ENCODE data around the gene HIGD1A.
"Not testable (repeated sequence)": the region's sequence is repeated elsewhere in the genome, so short reads cannot be mapped to it uniquely, and the experiment has no call there.

The HIGD1A gene

DNA sequence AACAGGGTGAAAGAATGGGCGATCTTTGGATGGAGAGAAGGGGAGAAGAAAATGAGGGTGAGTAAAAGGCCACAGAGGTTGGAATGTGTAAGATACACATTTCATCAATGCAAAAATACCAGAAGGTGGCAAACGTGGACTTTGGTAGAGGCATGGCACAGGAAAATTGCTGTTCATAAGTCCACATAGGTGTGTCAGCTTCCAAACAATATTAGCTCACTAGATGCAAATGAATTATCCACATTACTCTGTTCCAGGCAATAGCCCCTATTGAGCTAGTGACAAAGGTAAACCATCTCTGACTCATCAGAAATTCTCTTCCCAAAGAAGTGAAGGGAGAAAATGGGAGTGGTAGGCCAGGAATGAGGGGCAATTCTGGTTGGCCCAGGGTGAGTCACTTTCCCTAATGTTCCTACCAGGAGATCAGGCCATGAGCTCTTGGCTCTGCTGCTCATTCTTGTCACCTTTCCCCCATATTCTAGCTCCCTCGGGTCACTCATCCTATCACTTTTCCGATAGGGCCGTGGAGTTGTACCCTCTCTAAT, 24.9 kb upstream of the HIGD1A start:
- DNase-seq (ENCODE audit: low read depth): no peak

DNA sequence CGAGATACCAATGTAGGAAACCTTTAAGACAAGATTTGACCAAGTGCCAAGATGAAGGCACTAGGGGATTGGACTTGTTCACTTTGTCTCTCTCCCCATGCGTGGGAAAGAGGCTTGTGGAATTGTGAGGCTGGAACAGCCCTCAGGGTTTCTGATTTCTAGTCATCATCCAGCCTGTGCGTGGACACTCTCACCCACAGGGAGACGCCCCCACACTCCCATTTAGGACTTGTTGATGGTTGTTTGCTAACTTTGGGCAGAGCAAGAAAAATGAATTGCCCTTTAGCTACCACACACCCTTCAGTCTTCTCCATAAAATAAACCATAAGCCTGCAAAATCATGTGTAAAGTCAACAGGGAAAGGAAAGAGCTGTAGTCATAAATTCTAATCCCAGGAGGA, 23.4 kb upstream of the HIGD1A start:
- no peak for DNase-seq (ENCODE audit: low read depth)

DNA sequence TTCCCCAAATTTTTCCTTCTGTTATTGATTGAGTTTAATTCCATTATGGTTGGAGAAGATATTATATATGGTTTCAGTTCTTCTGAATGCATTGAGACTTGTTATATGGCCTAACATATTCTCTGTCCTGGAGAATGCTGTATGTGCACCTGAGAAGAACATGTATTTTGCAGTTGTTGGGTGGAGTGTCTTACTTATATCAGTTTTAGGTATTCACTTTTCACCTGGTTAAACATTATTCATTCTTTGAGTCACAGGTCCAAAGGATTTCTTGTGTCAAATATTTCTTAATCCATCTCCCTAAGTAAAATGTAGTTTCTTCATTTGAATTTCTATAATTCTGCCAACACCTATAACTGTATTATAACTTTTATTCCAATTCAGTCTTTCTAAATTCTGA, 22.7 kb upstream of the HIGD1A start:
- DNase-seq (ENCODE audit: low read depth): no peak

DNA sequence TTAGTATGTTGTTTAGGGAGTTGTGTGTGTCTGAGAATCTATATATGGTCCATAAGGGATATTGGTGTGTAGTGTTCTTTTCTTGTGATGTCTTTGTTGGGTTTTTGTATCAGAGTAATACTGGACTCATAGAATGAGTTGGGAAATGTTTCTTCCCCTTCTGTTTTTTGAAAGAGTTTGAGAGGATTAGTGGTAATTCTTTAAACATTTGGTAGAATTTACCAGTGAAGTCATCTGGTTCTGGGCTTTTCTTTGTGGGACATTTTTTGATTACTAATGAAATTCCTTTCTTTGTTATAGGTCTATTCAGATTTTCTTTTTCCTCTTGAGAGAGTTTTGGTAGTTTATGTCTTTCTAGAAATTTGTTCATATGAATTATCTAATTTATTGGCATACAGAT, 21.9 kb upstream of the HIGD1A start:
- DNase-seq (ENCODE audit: low read depth): no peak

DNA sequence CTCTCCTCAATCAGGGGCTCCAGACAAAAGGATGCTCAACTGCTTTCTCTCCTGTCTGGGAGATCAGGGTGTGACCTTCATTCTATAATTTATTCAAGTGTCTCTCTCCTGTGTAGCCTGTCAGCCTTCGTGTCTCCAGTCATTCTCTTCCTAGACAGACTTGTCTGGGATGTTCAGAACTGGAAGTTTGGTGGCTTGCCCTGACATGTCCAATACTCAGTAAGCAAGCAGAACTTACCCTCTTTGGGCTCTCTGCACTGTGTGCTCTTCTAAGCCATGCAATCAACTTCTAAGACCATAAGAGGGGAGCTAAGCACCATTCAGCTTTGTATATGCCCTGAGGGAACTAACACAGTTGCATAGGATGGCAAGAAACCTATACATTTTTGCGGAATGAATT, 19.1 kb upstream of the HIGD1A start:
- DNase-seq (ENCODE audit: low read depth): no peak

DNA sequence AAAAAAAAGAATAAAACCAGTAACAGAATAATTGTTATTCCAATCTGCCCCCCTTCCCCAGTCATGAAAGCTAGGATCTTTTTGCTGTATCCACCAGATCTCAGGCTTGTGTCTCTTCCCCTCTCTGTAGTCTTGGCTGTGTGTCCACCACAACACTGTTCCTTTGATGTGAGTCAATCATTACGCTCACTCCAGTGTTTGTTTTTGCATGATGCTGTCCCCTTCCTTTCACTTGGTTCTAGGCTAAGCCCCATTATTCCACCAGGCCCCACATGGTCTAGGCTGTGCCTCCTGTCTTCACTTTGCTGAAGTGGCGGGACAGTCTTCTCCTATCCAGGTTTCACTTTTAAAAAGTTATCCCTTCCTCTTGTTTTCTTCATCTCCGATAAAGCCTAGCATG, 18.5 kb upstream of the HIGD1A start:
- no peak for DNase-seq (ENCODE audit: low read depth)

DNA sequence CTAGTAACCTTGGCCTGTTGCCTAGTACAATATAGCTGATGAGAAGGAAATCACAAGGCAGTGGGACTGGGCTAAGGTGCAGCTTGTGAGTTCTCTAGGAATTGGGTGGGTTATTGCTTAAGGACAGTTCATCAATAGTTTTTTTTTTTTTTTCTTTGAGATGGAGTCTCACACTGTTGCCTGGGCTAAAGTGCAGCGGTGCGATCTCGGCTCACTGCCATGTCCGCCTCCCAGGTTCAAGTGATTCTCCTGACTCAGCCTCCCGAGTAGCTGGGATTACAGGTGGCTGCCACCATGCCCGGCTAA, 16.4 kb upstream of the HIGD1A start:
- no peak for DNase-seq (ENCODE audit: low read depth)

DNA sequence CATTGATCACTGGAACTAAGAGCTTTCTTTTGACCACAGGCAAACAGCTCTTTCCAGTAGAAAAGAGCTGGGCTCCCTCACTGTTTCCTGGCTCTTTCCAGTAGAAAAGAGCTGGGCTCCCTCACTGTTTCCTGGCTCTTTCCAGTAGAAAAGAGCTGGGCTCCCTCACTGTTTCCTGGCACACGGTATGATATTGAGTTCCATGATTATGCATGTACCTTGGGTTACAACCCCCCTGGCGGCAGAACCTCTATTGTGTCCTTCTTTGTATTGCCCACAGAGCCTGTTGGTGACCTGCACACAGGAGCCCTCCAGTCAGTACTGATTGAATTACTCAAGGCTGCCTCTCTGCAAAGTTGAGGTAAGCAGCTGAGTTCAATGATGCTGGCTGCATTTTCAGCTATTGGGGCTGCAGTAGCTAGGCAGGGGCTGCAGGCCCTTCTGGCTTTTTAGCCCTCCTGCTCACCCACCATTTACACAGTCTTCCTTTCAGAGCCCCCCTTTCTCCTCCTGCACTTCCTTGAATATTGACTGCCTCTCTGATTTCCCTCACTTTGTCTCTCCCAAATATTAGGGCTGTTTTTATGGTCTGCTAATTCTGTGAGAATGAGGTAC, 15.2 kb upstream of the HIGD1A start:
- DNase-seq (ENCODE audit: low read depth): no peak

DNA sequence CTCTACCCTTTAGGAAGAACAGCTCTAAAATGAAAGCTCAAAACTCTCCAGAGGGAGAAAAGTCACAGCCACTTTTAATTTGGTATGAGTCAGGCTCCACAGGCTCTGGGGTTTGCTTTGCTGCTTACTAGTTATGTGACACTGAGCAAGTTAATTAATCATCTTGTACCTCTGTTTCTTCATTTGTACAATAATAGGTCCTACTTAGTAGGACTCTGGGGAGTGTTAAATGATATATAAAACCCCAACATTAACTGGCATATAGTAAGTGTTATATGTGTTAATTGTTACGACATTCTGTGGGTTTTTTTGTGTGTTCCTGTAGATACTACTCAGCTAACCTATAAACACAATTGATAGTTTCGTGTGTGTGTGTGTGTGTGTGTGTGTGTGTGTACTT, 11.5 kb upstream of the HIGD1A start:
- no peak for DNase-seq (ENCODE audit: low read depth)

DNA sequence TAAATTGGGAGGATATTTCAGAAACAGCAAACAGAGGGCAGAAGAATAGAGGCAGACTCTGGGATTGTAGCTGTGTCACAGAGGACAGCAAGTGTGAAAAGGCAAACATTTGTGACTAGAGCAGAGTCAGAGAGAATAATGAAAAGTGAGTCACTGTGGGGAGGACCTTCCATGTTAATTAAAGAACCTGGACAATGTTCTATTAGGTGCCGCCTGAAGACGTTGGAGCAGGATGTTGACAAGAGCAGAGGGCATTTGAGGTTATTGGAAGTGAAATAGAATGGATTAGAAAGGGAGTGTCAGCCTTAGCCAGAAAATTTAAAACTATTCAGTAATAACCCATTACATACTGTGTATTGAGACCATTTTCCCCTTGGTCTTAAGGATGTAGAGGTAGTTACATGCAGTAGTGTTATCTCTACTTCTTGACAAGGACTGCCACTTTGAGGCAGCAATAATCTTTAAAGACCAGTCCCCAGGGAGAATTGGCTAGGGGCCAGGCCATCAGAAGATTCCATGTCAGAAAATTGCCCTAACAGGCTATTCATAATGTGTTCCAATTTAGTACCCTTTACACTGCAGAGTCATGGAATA, 10.7 kb upstream of the HIGD1A start:
- DNase-seq (ENCODE audit: low read depth): no peak

DNA sequence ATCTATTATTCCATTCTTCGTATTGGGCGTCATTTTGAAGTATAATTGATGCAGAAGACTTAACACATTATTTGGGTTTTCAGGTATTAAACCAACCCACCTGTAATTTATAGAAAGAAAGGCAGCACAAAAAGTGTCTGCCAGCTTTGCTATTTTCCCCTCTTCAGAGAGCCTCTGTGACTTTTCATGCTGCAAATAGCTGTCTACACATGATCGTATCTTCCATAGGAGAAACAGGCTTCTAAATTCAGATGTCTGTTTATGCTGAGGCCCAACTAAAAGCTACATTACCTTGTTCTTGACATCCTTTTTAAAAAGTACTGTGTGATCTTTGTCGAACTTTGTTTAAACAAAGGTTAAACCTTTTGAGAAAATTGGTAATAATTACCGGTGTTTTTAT, 10.0 kb upstream of the HIGD1A start:
- DNase-seq (ENCODE audit: low read depth): no peak

DNA sequence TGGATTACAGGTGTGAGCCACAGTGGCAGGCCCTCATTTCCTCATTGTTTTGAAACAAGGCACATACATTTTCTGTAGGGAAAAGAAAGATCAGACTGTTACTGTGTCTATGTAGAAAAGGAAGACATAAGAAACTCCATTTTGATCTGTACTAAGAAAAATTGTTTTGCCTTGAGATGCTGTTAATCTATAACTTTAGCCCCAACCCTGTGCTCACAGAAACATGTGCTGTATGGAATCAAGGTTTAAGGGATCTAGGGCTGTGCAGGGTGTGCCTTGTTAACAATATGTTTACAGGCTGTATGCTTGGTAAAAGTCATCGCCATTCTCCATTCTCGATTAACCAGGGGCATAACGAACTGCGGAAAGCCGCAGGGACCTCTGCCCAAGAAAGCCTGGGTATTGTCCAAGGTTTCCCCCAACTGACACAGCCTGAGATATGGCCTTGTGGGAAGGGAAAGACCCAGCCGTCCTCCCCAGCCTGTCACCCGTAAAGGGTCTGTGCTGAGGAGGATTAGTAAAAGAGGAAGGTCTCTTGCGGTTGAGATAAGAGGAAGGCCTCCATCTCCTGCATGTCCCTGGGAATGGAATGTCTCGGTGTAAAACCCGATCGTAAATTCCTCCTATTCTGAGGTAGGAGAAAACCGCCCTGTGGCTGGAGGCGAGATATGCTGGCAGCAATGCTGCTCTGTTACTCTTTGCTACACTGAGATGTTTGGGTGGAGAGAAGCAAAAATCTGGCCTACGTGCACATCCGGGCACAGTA, 7.0 kb upstream of the HIGD1A start:
- DNase-seq (ENCODE audit: low read depth): not testable (repeated sequence)

DNA sequence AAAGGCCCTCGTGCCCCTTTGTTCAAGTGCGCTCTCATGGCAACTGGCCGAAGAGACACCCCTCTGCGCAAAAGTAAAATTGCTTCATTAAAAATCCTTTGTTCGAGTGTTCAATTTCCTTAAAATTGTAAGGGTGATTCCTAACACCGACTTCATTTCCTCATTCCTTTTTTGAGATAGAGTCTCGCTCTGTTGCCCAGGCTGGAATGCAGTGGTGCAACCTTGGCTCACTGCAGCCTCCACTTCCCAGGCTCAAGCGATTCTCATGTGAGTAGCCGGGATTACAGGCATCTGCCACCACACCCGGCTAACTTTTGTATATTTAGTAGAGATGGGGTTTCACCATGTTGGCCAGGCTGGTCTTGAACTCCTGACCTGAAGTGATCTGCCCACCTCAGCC, 6.4 kb upstream of the HIGD1A start:
- DNase-seq (ENCODE audit: low read depth): not testable (repeated sequence)

DNA sequence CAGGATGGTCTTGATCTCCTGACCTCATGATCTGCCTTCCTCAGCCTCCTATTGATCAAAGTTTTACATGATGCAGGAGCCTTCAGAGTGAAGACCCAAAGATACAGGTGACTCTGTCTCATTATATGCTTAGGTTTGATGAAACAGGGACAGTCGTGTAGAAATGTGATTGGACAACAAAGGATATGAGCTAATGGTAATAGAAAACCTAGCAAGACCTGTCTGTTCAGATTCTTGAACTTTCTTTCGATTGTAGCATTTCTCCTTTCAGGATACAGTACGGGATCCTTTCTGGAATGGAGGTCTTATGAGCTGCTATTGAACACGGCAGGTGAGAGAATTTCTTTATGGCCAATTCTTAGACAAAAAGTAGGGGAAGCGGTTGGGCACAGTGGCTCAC, 4.9 kb upstream of the HIGD1A start, which contains the start of gene ACKR2:
ACKR2 (plus strand) TSS at position 244 of the 400 bp plus-strand sequence. CDS start 55,058 bp downstream, outside the sequence.
- DNase-seq (ENCODE audit: low read depth): no peak

DNA sequence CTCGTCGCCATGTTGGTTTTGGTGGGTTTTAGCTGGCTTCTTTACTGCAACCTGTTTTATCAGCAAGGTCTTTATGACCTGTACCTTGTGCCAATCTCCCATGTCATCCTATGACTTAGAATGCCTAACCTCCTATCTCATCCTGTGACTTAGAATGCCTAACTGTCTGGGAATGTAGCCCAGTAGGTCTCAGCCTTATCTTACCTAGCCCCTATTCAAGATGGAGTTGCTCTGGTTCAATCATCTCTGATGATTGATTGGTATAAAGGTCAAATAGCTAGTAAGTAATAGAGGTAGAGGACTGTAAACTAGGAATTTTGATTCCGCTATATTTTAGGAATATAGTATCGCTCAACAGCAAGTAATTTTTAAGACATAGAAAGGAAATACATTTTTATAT, 3.6 kb upstream of the HIGD1A start:
- no peak for DNase-seq (ENCODE audit: low read depth)

DNA sequence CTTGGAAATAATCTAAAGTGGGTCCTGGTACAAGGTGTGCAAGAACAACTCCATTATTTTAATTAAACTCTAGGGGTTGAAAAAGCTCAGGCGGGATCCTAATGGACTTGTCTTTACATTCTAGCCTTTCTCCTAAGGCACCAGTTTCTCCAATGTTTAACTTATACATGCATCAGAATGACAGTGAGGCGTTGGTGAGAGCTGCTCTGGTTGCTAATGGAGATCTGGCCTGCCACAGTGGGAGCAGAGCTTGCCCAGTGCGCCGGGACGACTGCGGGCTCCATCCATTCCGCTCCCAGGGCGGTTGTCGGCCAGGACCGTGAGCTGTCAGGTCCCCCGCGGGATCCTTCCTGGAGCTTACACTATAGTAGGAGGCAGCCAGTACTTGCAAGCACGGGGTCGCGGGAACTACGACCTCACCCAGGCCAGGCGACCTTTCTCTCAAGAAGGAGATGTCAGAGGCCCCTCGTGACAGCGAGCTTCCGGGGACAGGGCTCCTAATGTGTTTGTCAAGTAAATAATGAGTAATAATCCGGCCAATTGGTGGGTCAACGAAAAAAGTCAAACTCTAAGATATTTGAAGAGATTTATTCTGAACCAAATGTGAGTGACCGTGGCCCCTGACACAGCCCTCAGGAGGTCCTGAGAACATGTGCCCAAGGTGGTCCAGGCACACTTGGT, 991 bp upstream of the HIGD1A start:
- DNase-seq (ENCODE audit: low read depth): no peak

DNA sequence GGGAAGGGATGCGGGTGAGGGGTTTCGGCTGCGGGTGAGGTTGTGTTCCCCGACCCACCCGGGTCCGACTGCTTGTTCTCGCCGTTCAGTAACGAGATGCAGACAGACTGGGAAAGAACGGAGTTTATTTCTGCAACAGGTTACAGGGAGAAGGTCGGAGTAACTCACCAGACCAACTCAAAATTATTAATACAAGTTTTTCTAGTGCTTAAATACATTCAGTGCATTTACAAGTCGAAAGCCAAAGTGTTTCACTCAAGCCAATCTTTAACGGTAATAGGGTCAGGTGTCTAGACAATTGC, 492 bp upstream of the HIGD1A start:
- DNase-seq (ENCODE audit: low read depth): no peak

DNA sequence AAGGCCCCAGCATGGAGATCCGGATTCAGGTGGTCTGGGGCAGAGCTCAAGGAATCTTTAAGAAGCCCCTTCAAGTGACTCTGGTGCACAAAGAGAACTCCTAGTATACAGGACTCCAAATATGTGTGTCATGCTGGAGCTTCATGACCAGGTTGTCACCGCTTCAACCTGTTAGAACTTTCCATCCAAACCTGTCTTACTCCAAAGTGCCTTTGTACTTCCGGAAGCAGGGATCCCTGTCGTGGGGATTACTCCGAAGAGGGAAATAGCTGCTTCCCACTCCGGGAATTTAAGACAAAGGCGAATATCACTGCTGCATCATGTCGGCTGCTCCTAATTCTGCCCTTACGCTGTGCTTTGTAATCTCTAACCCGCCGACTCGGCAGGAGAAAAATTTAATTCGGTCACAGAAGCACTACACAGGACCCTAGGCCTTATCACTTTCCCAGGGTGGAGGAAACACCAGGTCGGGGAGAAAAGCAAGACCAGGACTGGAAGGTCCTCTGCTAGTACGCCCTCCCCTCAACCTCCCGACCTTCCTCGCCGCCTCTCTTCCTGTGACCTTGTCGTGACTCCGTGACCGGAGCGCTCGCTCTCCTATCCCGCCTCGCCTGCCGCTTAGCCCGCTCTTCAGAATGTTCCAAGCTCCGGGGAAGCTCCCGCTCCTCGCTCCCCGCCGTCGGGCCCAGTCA, 730 bp downstream of the HIGD1A start:
- peak; percentile 9 for DNase-seq (ENCODE audit: low read depth)

DNA sequence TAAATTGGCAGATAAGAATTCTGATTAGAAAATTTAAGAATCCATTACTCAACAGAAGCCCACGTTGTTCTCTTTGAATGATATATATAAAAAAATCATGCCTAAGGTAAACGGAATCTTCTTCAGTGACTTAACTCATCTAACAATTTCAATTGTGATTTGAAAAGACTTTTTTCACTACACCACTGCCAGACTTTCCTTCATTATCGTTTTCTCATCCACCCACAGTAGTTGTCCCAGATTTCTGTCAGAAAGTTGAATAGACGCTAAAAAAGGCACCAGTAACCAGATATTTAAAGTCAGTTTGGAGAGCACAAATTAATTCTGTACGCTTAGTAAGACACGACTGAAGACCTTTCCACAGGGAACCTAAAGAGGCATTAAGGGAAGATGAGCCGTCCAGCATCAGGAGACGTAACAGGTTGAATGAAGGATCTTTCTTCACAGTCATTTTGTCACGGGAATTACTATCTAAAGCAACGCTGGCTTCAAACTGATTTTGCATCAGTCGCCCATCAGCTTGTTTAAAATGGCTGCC, 1.3 kb downstream of the HIGD1A start:
- no peak for DNase-seq (ENCODE audit: low read depth)

DNA sequence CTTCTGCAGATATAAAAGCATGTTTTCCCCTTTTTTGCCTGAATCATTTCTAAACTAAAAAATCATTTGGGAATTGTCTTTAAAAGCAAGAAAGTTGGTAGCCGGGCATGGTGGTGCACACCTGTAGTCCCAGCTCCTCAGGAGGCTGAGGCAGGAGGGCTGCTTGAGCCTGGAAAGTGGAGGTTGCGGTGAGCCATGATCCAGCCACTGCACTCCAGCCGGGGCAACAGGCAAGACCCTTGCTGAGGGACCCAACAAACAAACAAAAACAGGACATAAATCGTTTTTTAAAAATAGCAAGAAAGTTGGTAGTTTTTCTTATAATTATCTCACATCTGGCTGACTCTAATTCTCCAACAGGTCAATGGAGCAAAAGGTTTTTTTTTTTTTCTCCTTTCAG, 2.5 kb downstream of the HIGD1A start:
- no peak for DNase-seq (ENCODE audit: low read depth)

DNA sequence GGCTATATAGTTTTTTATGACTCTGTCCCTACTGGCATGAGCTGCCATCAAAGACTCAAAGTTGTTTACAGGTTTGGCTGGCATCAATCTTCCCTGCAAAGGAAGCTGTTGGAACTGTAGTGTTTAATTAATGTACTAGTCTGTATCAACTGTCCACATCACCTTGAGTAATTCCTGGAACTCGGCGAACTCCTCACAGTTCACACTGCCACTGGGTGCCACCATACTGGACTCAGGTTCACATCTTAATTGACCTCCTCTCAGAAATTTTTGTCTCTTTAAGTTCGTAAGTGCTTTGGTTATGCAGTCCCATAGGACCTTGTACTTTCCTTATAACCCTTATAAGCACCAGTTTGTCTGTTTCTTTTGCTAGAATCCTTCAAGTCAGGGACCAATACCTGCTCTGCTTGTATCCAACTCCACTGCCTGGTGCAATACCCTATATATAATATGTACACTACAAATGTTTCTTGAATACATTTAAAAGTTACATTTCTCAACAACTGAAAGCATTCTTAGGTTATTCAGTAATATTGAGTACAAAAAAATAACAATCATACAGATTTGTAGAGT, 3.2 kb downstream of the HIGD1A start:
- no peak for DNase-seq (ENCODE audit: low read depth)

DNA sequence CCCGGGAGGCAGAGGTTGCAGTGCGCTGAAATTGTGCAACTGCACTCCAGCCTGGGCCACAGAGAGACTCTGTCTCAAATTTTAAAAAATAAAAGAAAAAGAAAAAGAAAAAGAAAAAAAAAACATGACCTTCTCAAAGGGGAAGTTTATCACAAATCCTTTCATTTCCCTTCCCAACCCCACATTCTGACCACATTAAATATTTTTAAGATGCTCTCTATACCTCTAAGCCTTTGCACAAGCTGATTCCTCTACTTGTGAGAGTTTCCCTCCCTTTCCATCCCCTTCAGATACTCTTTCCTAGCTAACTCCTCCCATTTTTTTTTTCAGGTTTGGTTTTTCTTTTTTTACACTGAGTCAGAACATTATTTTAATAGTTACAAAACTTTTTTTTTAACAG, 4.0 kb downstream of the HIGD1A start:
- DNase-seq (ENCODE audit: low read depth): no peak

Measured in GM04504 (cell line).